TTC549 (cell line): ENCODE results near the gene SCAMP2.

Experiments used
- FAIRE-seq: peaks from 2 replicates; lab custom pipeline; 2012; peaks lifted over from hg19 to GRCh38; lab: Jason Lieb, UNC

Gene SCAMP2

GRCh38 chr15:74815961-74816360, 57.2 kb downstream of the SCAMP2 start:
- no peak for FAIRE-seq

GRCh38 chr15:74815121-74815934, 57.8 kb downstream of the SCAMP2 start:
- FAIRE-seq, result no peak

DNA sequence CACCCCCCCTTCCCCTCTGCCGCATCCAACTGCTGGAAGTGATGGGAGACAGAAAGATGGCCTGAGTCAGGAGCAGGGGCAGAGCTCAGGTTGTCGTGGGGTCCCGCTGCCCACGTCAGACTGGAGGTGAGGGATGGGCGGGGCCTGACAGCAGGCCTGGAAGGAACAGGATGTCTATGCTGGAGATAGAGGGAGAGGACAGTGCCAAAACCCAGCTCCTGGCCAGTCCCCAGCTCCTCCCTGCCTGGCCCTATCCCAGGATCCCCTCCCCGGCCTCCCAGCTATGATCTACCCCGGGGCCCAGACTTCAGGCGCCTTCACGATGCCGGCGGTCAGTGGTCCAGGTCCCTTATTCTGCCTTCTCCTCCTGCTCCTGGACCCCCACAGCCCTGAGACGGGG, 60.6 kb downstream of the SCAMP2 start, which contains the start of gene LMAN1L:
Gene LMAN1L, plus strand, starts transcription at position 303 of the 400 bp plus-strand sequence. Its CDS starts 20 bp downstream, at position 323.
- FAIRE-seq, result no peak

GRCh38 chr15:74809956-74810355, 63.2 kb downstream of the SCAMP2 start:
- FAIRE-seq, result no peak

- no peak for FAIRE-seq
These were observed 63.9 kb downstream of the SCAMP2 start for GRCh38 chr15:74809242-74809641.

DNA sequence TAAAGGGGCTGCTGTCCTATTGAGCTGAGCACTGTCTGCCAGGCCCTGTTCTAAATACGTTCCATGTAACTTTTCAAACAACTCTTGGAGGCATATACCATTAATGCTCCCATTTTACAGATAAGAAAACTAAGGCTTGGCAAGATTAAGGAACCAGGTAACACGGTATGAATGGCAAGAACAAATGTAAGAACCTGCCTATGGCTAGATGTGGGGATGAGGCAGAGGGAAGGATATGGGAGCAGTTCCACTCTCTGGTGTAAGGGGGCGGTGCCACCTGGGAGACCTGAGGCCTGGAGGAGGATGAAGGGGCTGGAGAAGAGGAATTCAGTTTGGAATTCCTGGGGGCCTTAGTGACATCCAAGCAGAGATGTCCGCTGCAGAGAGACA, 64.3 kb downstream of the SCAMP2 start:
- FAIRE-seq, result no peak

DNA sequence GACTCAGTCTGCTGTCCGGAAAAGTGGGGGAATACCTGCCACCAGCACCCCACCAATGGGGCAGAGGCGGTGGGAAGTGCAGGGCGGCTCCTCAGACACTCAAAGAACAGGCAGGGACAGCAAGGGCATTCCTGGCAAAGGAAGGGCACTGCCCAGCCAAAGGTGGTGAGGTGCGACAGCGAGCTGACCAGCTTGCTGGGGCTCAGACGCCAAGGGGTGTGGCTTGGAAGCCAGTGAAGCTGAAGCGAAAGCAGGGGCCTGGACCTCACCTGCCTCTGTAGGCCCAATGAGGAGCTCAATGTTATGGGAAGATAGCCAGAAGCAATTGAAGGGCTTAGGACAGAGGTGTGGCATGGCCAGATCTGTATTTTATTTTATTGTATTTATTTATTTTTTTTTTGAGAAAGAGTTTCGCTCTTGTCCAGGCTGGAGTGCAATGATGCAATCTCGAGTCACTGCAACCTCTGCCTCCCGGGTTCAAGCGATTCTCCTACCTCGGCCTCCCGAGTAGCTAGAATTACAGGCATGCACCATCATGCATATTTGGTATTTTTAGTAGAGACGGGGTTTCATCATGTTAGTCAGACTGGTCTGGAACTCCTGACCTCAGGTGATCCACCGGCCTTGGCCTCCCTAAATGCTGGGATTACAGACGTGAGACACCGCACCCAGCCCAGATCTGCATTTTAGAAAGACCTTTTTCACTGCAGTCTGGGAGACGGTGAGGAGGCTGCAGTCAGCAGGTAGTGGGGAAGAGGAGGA, 64.9 kb downstream of the SCAMP2 start:
- FAIRE-seq, result no peak

DNA sequence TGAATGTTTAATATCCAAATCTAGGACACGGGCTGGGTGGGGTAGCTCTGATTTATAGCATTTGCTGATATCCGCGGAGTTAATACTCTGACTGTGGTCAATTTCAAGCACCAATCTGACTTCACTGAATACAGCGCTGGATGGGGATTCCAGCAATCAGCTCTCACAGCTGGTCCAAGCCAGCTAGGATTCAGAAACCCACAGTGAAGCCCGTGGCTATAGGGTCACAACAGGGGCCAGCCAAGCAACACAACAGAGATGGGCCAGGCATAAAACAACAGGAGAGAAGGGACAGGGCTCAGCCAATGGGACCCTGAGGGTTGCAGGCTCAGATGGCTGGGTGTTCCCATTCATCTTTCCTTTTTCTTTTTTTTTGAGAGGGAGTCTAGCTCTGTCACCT, 65.9 kb downstream of the SCAMP2 start:
- FAIRE-seq, result no peak

- no peak for FAIRE-seq
These were observed 68.2 kb downstream of the SCAMP2 start for GRCh38 chr15:74804935-74805334.

- FAIRE-seq, result no peak
These were observed 70.2 kb downstream of the SCAMP2 start for GRCh38 chr15:74802862-74803447.

- no peak for FAIRE-seq
These were observed 70.9 kb downstream of the SCAMP2 start for GRCh38 chr15:74802290-74802689.

DNA sequence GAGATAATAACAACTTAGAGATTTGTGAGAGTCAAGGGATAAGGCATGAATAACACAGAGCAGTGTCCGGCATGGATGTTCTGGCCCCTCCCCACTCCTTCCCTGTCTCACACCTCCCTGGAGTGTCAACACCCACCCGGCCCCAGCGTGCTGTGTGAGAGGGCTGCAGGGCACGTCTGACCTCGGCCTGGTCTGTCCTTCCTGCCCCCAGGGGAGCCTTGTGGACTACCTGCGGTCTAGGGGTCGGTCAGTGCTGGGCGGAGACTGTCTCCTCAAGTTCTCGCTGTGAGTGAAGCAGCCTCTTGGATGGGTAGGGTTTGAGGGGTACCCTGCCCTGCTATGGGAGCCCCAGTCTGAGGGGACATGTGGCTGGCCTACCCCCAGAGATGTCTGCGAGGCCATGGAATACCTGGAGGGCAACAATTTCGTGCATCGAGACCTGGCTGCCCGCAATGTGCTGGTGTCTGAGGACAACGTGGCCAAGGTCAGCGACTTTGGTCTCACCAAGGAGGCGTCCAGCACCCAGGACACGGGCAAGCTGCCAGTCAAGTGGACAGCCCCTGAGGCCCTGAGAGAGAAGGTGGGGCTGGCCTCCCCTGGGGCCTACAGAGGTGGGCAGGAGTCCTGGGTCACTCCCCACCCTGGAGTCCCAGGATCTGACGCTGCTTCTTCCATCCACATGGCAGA, 71.7 kb downstream of the SCAMP2 start:
- no peak for FAIRE-seq

DNA sequence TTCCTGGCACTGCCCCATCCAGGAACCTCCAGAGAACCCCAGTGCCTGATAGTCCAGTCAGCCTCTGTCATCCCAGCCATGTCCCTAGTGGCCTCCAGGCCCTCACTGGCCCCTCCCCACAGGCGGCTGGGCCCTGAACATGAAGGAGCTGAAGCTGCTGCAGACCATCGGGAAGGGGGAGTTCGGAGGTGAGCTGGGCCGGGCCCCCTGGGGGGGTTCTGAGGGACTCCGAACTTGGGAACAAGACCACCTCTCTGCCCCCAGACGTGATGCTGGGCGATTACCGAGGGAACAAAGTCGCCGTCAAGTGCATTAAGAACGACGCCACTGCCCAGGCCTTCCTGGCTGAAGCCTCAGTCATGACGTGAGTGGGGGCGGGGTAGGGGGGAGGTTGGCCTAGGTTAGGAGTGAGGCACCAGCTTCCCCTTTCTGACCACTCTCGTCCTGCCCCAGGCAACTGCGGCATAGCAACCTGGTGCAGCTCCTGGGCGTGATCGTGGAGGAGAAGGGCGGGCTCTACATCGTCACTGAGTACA, 72.5 kb downstream of the SCAMP2 start:
- FAIRE-seq, result no peak

DNA sequence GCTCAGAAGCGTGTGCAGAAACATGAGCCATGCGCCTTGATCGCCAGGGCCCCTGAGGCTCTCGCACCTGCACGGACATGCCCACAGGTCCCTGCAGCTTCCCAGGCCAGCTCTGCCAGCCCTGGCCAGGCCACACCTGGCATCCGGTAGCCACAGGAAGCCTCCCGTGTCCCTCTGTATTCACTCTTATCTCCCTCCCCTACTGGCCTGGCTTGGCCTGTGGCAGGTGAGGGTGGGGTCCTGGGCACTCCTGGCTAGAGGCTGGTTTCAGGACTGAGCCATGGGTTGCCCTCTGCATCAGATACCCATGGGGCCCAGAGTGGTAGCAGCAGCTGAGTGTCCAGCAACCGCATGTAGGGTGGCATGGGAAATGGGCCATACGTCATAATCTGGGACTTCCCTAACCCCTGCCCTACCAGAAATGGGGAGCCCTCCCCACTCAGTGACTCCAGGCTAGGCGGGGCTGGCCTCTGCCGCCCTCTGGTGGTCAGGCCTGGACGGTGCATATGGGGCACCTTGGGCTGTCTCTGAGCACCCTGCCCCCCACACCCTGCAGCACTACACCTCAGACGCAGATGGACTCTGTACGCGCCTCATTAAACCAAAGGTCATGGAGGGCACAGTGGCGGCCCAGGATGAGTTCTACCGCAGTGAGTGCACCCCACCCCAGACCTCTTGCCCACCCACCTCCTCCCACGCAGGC, 73.2 kb downstream of the SCAMP2 start:
- FAIRE-seq, result no peak

- FAIRE-seq, result no peak
These were observed 73.8 kb downstream of the SCAMP2 start for GRCh38 chr15:74799255-74799855.

GRCh38 chr15:74798388-74799254, 74.5 kb downstream of the SCAMP2 start:
- FAIRE-seq, result no peak

DNA sequence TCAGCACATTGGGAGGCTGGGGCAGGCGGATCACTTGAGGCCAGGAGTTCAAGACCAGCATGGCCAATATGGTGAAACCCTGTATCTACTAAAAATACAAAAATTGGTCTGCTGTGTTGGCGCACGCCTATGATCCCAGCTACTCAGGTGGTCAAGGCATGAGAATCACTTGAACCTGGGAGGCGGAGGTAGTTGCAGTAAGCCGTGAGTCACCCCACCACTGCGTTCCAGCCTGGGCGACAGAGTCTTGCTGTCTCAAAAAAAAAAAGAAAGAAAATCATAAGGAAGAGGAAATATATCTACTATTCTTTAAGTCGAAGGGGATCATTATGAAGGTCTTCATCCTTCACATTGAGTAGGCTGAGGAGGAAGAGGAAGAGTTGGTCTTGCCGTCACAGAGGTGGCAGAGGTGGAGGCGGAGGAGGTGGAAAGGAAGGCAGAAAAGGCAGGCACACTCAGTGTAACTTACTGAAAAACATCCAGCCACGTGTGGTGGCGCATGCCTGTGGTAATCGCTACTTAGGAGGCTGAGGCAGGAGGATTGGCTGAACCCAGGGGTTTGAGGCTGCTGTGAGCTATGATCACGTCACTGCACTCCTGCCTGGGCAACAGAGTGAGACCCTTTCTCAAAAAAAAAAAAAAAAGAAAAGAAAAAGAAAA, 77.1 kb downstream of the SCAMP2 start:
- FAIRE-seq, result no peak

DNA sequence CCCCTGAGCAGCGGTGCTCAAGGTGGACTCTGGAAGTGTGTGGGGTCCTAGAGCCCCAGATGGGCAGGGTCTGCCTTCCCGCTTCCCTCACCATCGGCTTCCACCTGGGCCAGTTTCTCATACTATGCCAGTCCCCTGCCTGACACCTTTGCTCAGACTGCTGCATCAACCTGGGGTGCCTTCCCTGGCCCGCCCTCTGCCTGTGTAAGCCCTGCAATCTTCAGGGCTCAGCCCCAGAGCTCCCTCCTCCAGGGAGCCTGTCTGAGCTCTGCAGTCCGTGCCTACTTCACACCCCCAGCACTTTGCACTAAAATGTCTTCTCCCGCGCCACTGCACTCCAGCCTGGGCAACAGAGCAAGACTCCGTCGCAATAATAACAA, 78.2 kb downstream of the SCAMP2 start:
- no peak for FAIRE-seq

GRCh38 chr15:74794248-74794969, 78.8 kb downstream of the SCAMP2 start:
- FAIRE-seq, result no peak
